PC-3 (cell line): ENCODE results near the gene ERO1B.

Source experiments
- CTCF ChIP-seq: fragments of 300-600 bp; sonication (generic); conservative IDR thresholded peaks from 2 replicates; pipeline ENCODE4 v1.5.1; 2017; ENCODE audit warnings: antibody characterized with exemption, low read depth, mild to moderate bottlenecking, low read length
- EZH2 ChIP-seq: fragments of 300-600 bp; sonication (generic); IDR thresholded peaks from one replicate; pipeline ENCODE4 v1.6.1; 2017; ENCODE audit warnings: antibody characterized with exemption, mild to moderate bottlenecking, low read length; ENCODE audit not compliant: unreplicated experiment
- EZH2phosphoT487 ChIP-seq: fragments of 300-600 bp; sonication (generic); IDR thresholded peaks from 2 replicates; pipeline ENCODE4 v1.6.1; 2018; ENCODE audit warnings: mild to moderate bottlenecking, antibody characterized with exemption, low read length, borderline replicate concordance

GRCh38 chr1:236302941-236303340 is 21.2 kb upstream of the ERO1B start:
- no peak for TF ChIP-seq CTCF
- no peak for TF ChIP-seq EZH2
- TF ChIP-seq EZH2phosphoT487: no peak
